H9 (cell line): ENCODE results near the gene FAM124A. TPM values are rescaled to one million over a fixed set of nuclear protein-coding genes. Genes with fewer than 3 reads are reported as not detected.

ENCODE experiments used
- DNase-seq: peaks from one replicate; pipeline ENCODE4 v3.0.0-alpha.2; 2017
- H2AFZ ChIP-seq: one replicate; pipeline ENCODE4 v1.6.1; 2013; ENCODE audit warnings: mild to moderate bottlenecking, low read length, control low read depth, moderate library complexity
- H2AK5ac ChIP-seq: 2 replicates; pipeline ENCODE4 v1.6.1; 2013; ENCODE audit warnings: low read length, control low read depth, mixed read lengths; ENCODE audit not compliant: insufficient read length
- H2BK120ac ChIP-seq: one replicate; pipeline ENCODE4 v1.6.1; 2013; ENCODE audit warnings: low read depth, mild to moderate bottlenecking, low read length, control low read depth, inconsistent platforms; ENCODE audit not compliant: poor library complexity, severe bottlenecking
- H2BK12ac ChIP-seq: 2 replicates; pipeline ENCODE4 v1.6.1; 2013; ENCODE audit warnings: low read length, control low read depth, mixed read lengths, low read depth; ENCODE audit not compliant: insufficient read length
- H2BK15ac ChIP-seq: 2 replicates; pipeline ENCODE4 v1.6.1; 2013; ENCODE audit warnings: low read depth, low read length, control low read depth
- H2BK20ac ChIP-seq: one replicate; pipeline ENCODE4 v1.6.1; 2013; ENCODE audit warnings: low read depth, mild to moderate bottlenecking, low read length, control low read depth, inconsistent platforms; ENCODE audit not compliant: poor library complexity, severe bottlenecking
- H2BK5ac ChIP-seq: 2 replicates; pipeline ENCODE4 v1.6.1; 2013; ENCODE audit warnings: low read length, control low read depth, mixed read lengths; ENCODE audit not compliant: insufficient read length
- H3K14ac ChIP-seq: 2 replicates; pipeline ENCODE4 v1.6.1; 2013; ENCODE audit warnings: low read length, control low read depth; ENCODE audit not compliant: insufficient read depth
- H3K18ac ChIP-seq: 2 replicates; pipeline ENCODE4 v1.6.1; 2013; ENCODE audit warnings: low read depth, mild to moderate bottlenecking, mixed read lengths, low read length, control low read depth; ENCODE audit not compliant: insufficient read length
- H3K23ac ChIP-seq: 2 replicates; pipeline ENCODE4 v1.6.1; 2013; ENCODE audit warnings: low read length, control low read depth, mixed read lengths, low read depth; ENCODE audit not compliant: insufficient read length
- H3K23me2 ChIP-seq: 2 replicates; pipeline ENCODE4 v1.6.1; 2013; ENCODE audit warnings: low read depth, mild to moderate bottlenecking, mixed read lengths, low read length, control low read depth; ENCODE audit not compliant: insufficient read length, poor library complexity, severe bottlenecking
- H3K27ac ChIP-seq: 2 replicates; pipeline ENCODE4 v1.5.1; 2013; ENCODE audit warnings: low read length, control low read depth, mixed read lengths, low read depth; ENCODE audit not compliant: insufficient read length
- H3K27me3 ChIP-seq: 2 replicates; pipeline ENCODE4 v1.6.1; 2013; ENCODE audit warnings: low read length, control low read depth, inconsistent platforms; ENCODE audit not compliant: insufficient read depth
- H3K4ac ChIP-seq: 2 replicates; pipeline ENCODE4 v1.6.1; 2013; ENCODE audit warnings: low read depth, mild to moderate bottlenecking, control low read depth, inconsistent platforms, low read length, moderate library complexity
- H3K4me1 ChIP-seq: 2 replicates; pipeline ENCODE4 v1.6.1; 2013; ENCODE audit warnings: low read length, control low read depth, inconsistent platforms; ENCODE audit not compliant: insufficient read depth
- H3K4me2 ChIP-seq: 2 replicates; pipeline ENCODE4 v1.6.1; 2013; ENCODE audit warnings: low read length, control low read depth, mixed read lengths; ENCODE audit not compliant: insufficient read length, insufficient read depth
- H3K56ac ChIP-seq: 2 replicates; pipeline ENCODE4 v1.6.1; 2013; ENCODE audit warnings: low read depth, mild to moderate bottlenecking, mixed read lengths, low read length, control low read depth; ENCODE audit not compliant: insufficient read length
- H3K79me1 ChIP-seq: 2 replicates; pipeline ENCODE4 v1.6.1; 2013; ENCODE audit warnings: low read depth, mild to moderate bottlenecking, moderate library complexity, low read length, control low read depth, inconsistent platforms; ENCODE audit not compliant: insufficient read depth, poor library complexity, severe bottlenecking
- H3K79me2 ChIP-seq: 2 replicates; pipeline ENCODE4 v1.6.1; 2013; ENCODE audit warnings: low read length, control low read depth, inconsistent platforms; ENCODE audit not compliant: insufficient read depth
- H3K9ac ChIP-seq: 2 replicates; pipeline ENCODE4 v1.6.1; 2013; ENCODE audit warnings: low read length, control low read depth, mixed read lengths; ENCODE audit not compliant: insufficient read length; ENCODE audit errors: extremely low read depth
- H3K9me3 ChIP-seq: one replicate; pipeline ENCODE4 v1.6.1; 2013; ENCODE audit warnings: low read depth, low read length, inconsistent platforms; ENCODE audit not compliant: control insufficient read depth
- H3T11ph ChIP-seq: one replicate; pipeline ENCODE4 v1.6.1; 2013; ENCODE audit warnings: mild to moderate bottlenecking, low read length, control low read depth, inconsistent platforms
- H4K20me1 ChIP-seq: one replicate; pipeline ENCODE4 v1.6.1; 2013; ENCODE audit not compliant: control insufficient read depth, insufficient read length, insufficient read depth
- H4K5ac ChIP-seq: 2 replicates; pipeline ENCODE4 v1.6.1; 2013; ENCODE audit warnings: low read depth, mild to moderate bottlenecking, mixed read lengths, low read length, control low read depth; ENCODE audit not compliant: insufficient read length
- H4K8ac ChIP-seq: replicated peaks from 2 replicates; pipeline ENCODE4 v1.6.1; 2013; ENCODE audit warnings: low read length, control low read depth, mixed read lengths, low read depth; ENCODE audit not compliant: insufficient read length
- H4K91ac ChIP-seq: 2 replicates; pipeline ENCODE4 v1.6.1; 2013; ENCODE audit warnings: low read depth, mild to moderate bottlenecking, moderate library complexity, mixed read lengths, low read length, control low read depth; ENCODE audit not compliant: insufficient read length
- H3K27ac Mint-ChIP-seq, 3 experiments: 2 replicates in 2 of 3; 3 replicates in 1 of 3; pipeline ENCODE4 v1.8.0; 2020 to 2021; ENCODE audit warnings: mixed read lengths in 3 of 3, mild to moderate bottlenecking in 1 of 3, moderate library complexity in 1 of 3
- H3K27me3 Mint-ChIP-seq: 2 replicates; pipeline ENCODE4 v1.8.0; 2021; ENCODE audit warnings: low read depth, mild to moderate bottlenecking, moderate library complexity, mixed read lengths
- H3K36me3 Mint-ChIP-seq, 3 experiments: 2 replicates in 2 of 3; 3 replicates in 1 of 3; pipeline ENCODE4 v1.8.0; 2020 to 2021; ENCODE audit warnings: low read depth in 3 of 3, mixed read lengths in 3 of 3; ENCODE audit not compliant: insufficient read depth in 1 of 3
- H3K4me1 Mint-ChIP-seq, 2 experiments: 2 replicates each; pipeline ENCODE4 v1.8.0; 2020; ENCODE audit warnings: mixed read lengths in 2 of 2
- H3K4me3 Mint-ChIP-seq, 2 experiments: 2 replicates in 1 of 2; 3 replicates in 1 of 2; pipeline ENCODE4 v1.8.0; 2020 to 2021; ENCODE audit warnings: mild to moderate bottlenecking in 2 of 2, mixed read lengths in 2 of 2, moderate library complexity in 1 of 2
- H3K9me3 Mint-ChIP-seq, 2 experiments: 2 replicates in 1 of 2; 3 replicates in 1 of 2; pipeline ENCODE4 v1.8.0; 2020; ENCODE audit warnings: mild to moderate bottlenecking in 2 of 2, mixed read lengths in 2 of 2, moderate library complexity in 1 of 2
- CTCF ChIP-seq: fragments of 200-600 bp; sonication (generic); conservative IDR thresholded peaks from 3 replicates; pipeline ENCODE4 v1.8.0; 2021; ENCODE audit warnings: antibody characterized with exemption, mild to moderate bottlenecking
- WGBS: extraction: QIAGEN DNeasy Blood & Tissue Kit; methylation state at CpG from one replicate; pipeline ENCODE4 v1.1.7; 2013; ENCODE audit warnings: missing lambda C conversion rate, low lambda C conversion rate, mixed read lengths; ENCODE audit not compliant: insufficient read length; ENCODE audit errors: extremely low coverage; 5-methylcytosine and 5-hydroxymethylcytosine counted together
- total RNA-seq: library from RNA; stranded (reverse); gene quantifications from 2 replicates; pipeline ENCODE4 v1.2.1, GENCODE V29; 2021

FAM124A gene
- total RNA-seq, 1 experiment from 2014 or later = 41.9 TPM

- H2BK20ac ChIP-seq = no peak overlapping the region
- no peak overlapping the region for H2BK15ac ChIP-seq
- Mint-ChIP-seq H3K27me3 (no peaks in the 10 kb centered on the region; the same call in 1 of the 2 replicates), H3K4me3 (0 out of 5 replicates have a peak overlapping the region, but pooled peaks of 1 of the 2 experiments have one; percentile 13), H3K36me3 (peaks cover 71 to 86% (median 84%) of the 10 kb centered on the region in 3 experiments), H3K27ac (peak overlapping the region; percentile 26 to 92 (median 79); a peak in 6 of 7 replicates), H3K4me1 (peaks cover 72 to 74% of the 10 kb centered on the region in 2 experiments), H3K9me3 (0 out of 5 replicates have a peak, but pooled peaks cover 0 to 3% of the 10 kb centered on the region in 2 experiments)
- H3K27ac ChIP-seq = peak overlapping the region; percentile 73
- no peaks in the 10 kb centered on the region for H3K23me2 ChIP-seq
- no peak overlapping the region for H3K23ac ChIP-seq
- WGBS = no CpG with 5 or more reads among the region's 1 CpG
- H3K4me2 ChIP-seq = no peak overlapping the region
- H2BK120ac ChIP-seq = no peak overlapping the region
- DNase-seq = no peak
- H2BK12ac ChIP-seq = no peak overlapping the region
- H3K18ac ChIP-seq = no peak overlapping the region
- H2AFZ ChIP-seq = no peak overlapping the region
- H2AK5ac ChIP-seq = no peak overlapping the region
- H3K79me1 ChIP-seq = no peaks in the 10 kb centered on the region
- H4K5ac ChIP-seq = no peak overlapping the region
- TF ChIP-seq CTCF = no peak
- no peak overlapping the region for H3K9ac ChIP-seq
- H3K4me1 ChIP-seq = peaks cover 4% of the 10 kb centered on the region
- no peaks in the 10 kb centered on the region for H3K27me3 ChIP-seq
- H3K56ac ChIP-seq = no peak overlapping the region
- no peak overlapping the region for H3T11ph ChIP-seq
- no peaks in the 10 kb centered on the region; the same call in 1 of the 2 replicates for H3K79me2 ChIP-seq
- H2BK5ac ChIP-seq = no peak overlapping the region
- H3K4ac ChIP-seq = no peak overlapping the region
- H3K9me3 ChIP-seq = no peaks in the 10 kb centered on the region
- no peak overlapping the region for H3K14ac ChIP-seq
- no peak overlapping the region for H4K91ac ChIP-seq
- H4K8ac ChIP-seq = no peak overlapping the region
- no peaks in the 10 kb centered on the region for H4K20me1 ChIP-seq
Observed at GRCh38 chr13:51177188-51177587, 45.0 kb upstream of the FAM124A start.
